Liver (tissue), 9 donors: ENCODE results near the gene CDH23. TPM values are rescaled to one million over a fixed set of nuclear protein-coding genes. Genes with fewer than 3 reads are reported as not detected.
"Not testable (repeated sequence)": the region's sequence is repeated elsewhere in the genome, so short reads cannot be mapped to it uniquely, and the experiment has no call there.

Source experiments
- DNase-seq: peaks from one replicate; pipeline ENCODE4 v3.0.0-alpha.2; 2017; ENCODE audit warnings: low spot score
- H3K27ac ChIP-seq, 2 donors: one replicate each; pipeline ENCODE4 v1.7.0; 2013; ENCODE audit warnings: inconsistent platforms in 2 of 2, low read length in 2 of 2, control low read depth in 1 of 2, low read depth in 1 of 2, mild to moderate bottlenecking in 1 of 2
- H3K27me3 ChIP-seq, 4 donors: one replicate each; pipeline versions ENCODE4 v1.6.1 to v1.7.0; 2013; ENCODE audit warnings: low read length in 3 of 4, inconsistent platforms in 1 of 4, mild to moderate bottlenecking in 1 of 4, moderate library complexity in 1 of 4; ENCODE audit not compliant: control insufficient read depth in 4 of 4, insufficient read depth in 4 of 4
- H3K36me3 ChIP-seq, 4 donors: one replicate each; pipeline versions ENCODE4 v1.6.1 to v1.7.0; 2013; ENCODE audit warnings: low read length in 3 of 4, mild to moderate bottlenecking in 3 of 4, low read depth in 1 of 4, moderate library complexity in 1 of 4; ENCODE audit not compliant: control insufficient read depth in 4 of 4, insufficient read depth in 3 of 4
- H3K4me1 ChIP-seq, 4 donors: one replicate each; pipeline versions ENCODE4 v1.6.1 to v1.7.0; 2013; ENCODE audit warnings: low read length in 3 of 4, mild to moderate bottlenecking in 3 of 4, moderate library complexity in 1 of 4; ENCODE audit not compliant: control insufficient read depth in 4 of 4, insufficient read depth in 4 of 4
- H3K4me3 ChIP-seq, 3 donors: one replicate each; pipeline versions ENCODE4 v1.6.1 to v1.7.0; 2013; ENCODE audit warnings: low read length in 3 of 3, control low read depth in 1 of 3, low read depth in 1 of 3, mild to moderate bottlenecking in 1 of 3
- H3K9ac ChIP-seq, 2 donors: one replicate each; pipeline ENCODE4 v1.7.0; 2013; ENCODE audit warnings: low read length in 2 of 2, mild to moderate bottlenecking in 2 of 2, moderate library complexity in 2 of 2, control low read depth in 1 of 2, low read depth in 1 of 2
- H3K9me3 ChIP-seq, 4 donors: one replicate each; pipeline versions ENCODE4 v1.6.1 to v1.7.0; 2013; ENCODE audit warnings: low read length in 3 of 4; ENCODE audit not compliant: control insufficient read depth in 4 of 4
- ATF3 ChIP-seq: IDR thresholded peaks from 2 replicates; pipeline ENCODE4 v1.6.1; 2016; ENCODE audit warnings: antibody characterized with exemption
- FOXA1 ChIP-seq: IDR thresholded peaks from 2 replicates; pipeline ENCODE4 v1.6.1; 2016; ENCODE audit warnings: antibody characterized with exemption
- FOXA2 ChIP-seq: IDR thresholded peaks from 2 replicates; pipeline ENCODE4 v1.6.1; 2016; ENCODE audit warnings: antibody characterized with exemption
- GABPA ChIP-seq, 2 donors: IDR thresholded peaks in 1 of 2; conservative IDR thresholded peaks in 1 of 2; 2 replicates each; pipeline ENCODE4 v1.6.1; 2016; ENCODE audit warnings: antibody characterized with exemption in 2 of 2, mild to moderate bottlenecking in 1 of 2, moderate library complexity in 1 of 2
- HNF4A ChIP-seq, 2 donors: conservative IDR thresholded peaks; 2 replicates each; pipeline ENCODE4 v1.6.1; 2016; ENCODE audit warnings: antibody characterized with exemption in 2 of 2, mild to moderate bottlenecking in 2 of 2
- HNF4G ChIP-seq: IDR thresholded peaks from 2 replicates; pipeline ENCODE4 v1.6.1; 2016; ENCODE audit warnings: antibody characterized with exemption
- JUND ChIP-seq, 2 donors: IDR thresholded peaks; 2 replicates each; pipeline ENCODE4 v1.6.1; 2016; ENCODE audit warnings: antibody characterized with exemption in 2 of 2
- NR2F2 ChIP-seq: IDR thresholded peaks from 2 replicates; pipeline ENCODE4 v1.6.1; 2016; ENCODE audit warnings: antibody characterized with exemption
- RAD21 ChIP-seq, 2 donors: IDR thresholded peaks; 2 replicates each; pipeline ENCODE4 v1.6.1; 2016; ENCODE audit warnings: antibody characterized with exemption in 2 of 2, mild to moderate bottlenecking in 2 of 2
- REST ChIP-seq: IDR thresholded peaks from 2 replicates; pipeline ENCODE4 v1.6.1; 2016; ENCODE audit warnings: antibody characterized with exemption, mild to moderate bottlenecking
- RXRA ChIP-seq, 2 donors: IDR thresholded peaks; 2 replicates each; pipeline ENCODE4 v1.6.1; 2017 to 2018; ENCODE audit warnings: antibody characterized with exemption in 2 of 2, mild to moderate bottlenecking in 1 of 2
- SP1 ChIP-seq: IDR thresholded peaks from 2 replicates; pipeline ENCODE4 v1.6.1; 2018; ENCODE audit warnings: antibody characterized with exemption, mild to moderate bottlenecking
- ZBTB33 ChIP-seq: IDR thresholded peaks from 2 replicates; pipeline ENCODE4 v1.6.1; 2016; ENCODE audit warnings: antibody characterized with exemption
- WGBS: extraction: QIAGEN DNeasy Blood & Tissue Kit; methylation state at CpG from one replicate; pipeline ENCODE4 v1.1.7; 2013; 5-methylcytosine and 5-hydroxymethylcytosine counted together
- polyA plus RNA-seq, 2 donors: library from polyadenylated mRNA; stranded (reverse) in 1 of 2; unstranded in 1 of 2; fragments of 200-250 nt in 1 of 2; fragments of >200 nt in 1 of 2; fragmentation: Nextera tagmentation in 1 of 2; extraction: Ambion mirVana in 1 of 2; gene quantifications; one replicate each; pipeline versions ENCODE4 v1.2.1 to v1.2.3, GENCODE V29; 2013 to 2015
- total RNA-seq, 2 donors: library from RNA; depleted of rRNA; stranded (reverse); fragments of >200 nt; gene quantifications; one replicate each; pipeline ENCODE4 v1.2.3, GENCODE V29; 2014
- donor health status: healthy.
- donor health status: healthy.
- donor health status: healthy.
- donor health status: healthy.
- donor health status: healthy.

CDH23 gene
- total and polyA plus RNA-seq, 4 donors: 1.5 to 4.7 (median 3.4) TPM

- peak in 1 of 2 donors; percentile 43 for TF ChIP-seq GABPA (IDR thresholded peaks at IDR 0.05 in 1 of 2, conservative IDR thresholded peaks at IDR 0.05 in 1 of 2)
- peak; percentile 68 for TF ChIP-seq ZBTB33
These were observed 201.2 kb downstream of the CDH23 start (continued) for GRCh38 chr10:71597821-71598498.

GRCh38 chr10:71598621-71599055, 201.9 kb downstream of the CDH23 start:
- no peak overlapping the region for H3K9ac ChIP-seq
- WGBS: 41% methylated on average over 10 of the region's 10 CpGs

GRCh38 chr10:71599518-71599917, 202.8 kb downstream of the CDH23 start:
- Histone ChIP-seq H3K9ac (no peak overlapping the region), H3K27me3 (peaks cover 0 to 2% (median 0%) of the 10 kb centered on the region in 4 donors), H3K4me1 (peaks cover 19 to 35% (median 28%) of the 10 kb centered on the region in 4 donors), H3K27ac (no peak overlapping the region), H3K9me3 (no peaks in the 10 kb centered on the region), H3K4me3 (no peak overlapping the region), H3K36me3 (no peaks in the 10 kb centered on the region)
- no peak for DNase-seq
- TF ChIP-seq JUND (IDR thresholded peaks at IDR 0.05) (no peak), FOXA2 (no peak), SP1 (no peak), GABPA (IDR thresholded peaks at IDR 0.05 in 1 of 2, conservative IDR thresholded peaks at IDR 0.05 in 1 of 2) (no peak), HNF4A (conservative IDR thresholded peaks at IDR 0.05) (no peak), REST (no peak), NR2F2 (no peak), FOXA1 (no peak), HNF4G (no peak), RXRA (IDR thresholded peaks at IDR 0.05) (no peak), ATF3 (no peak)
- WGBS: 76% methylated on average over 2 of the region's 2 CpGs

More at GRCh38 chr10:71598621-71599055, 201.9 kb downstream of the CDH23 start:
- TF ChIP-seq HNF4A (conservative IDR thresholded peaks at IDR 0.05) (no peak), RAD21 (IDR thresholded peaks at IDR 0.05) (peak in 1 of 2 donors; percentile 8), RXRA (IDR thresholded peaks at IDR 0.05) (peak in 1 of 2 donors; percentile 24)
- Histone ChIP-seq H3K4me3 (no peak overlapping the region), H3K36me3 (no peaks in the 10 kb centered on the region), H3K27ac (peak overlapping the region; percentile 70 to 84), H3K4me1 (peaks cover 22 to 35% (median 28%) of the 10 kb centered on the region in 4 donors), H3K27me3 (no peaks in the 10 kb centered on the region), H3K9me3 (no peaks in the 10 kb centered on the region)
- no peak for DNase-seq

GRCh38 chr10:71600242-71600641, 203.5 kb downstream of the CDH23 start:
- DNase-seq, H3K9ac ChIP-seq, H3K4me3 ChIP-seq, H3K36me3 ChIP-seq, H3K27ac ChIP-seq, H3K9me3 ChIP-seq, H3K27me3 ChIP-seq: not testable (repeated sequence)
- 92% methylated on average over 8 of the region's 8 CpGs for WGBS
- peaks cover 19 to 30% (median 25%) of the 10 kb centered on the region in 4 donors for H3K4me1 ChIP-seq
